ENCODE results near the gene RAB5IF. TPM values are rescaled to one million over a fixed set of nuclear protein-coding genes. Genes with fewer than 3 reads are reported as not detected.

Gene RAB5IF
- total and polyA plus RNA-seq, 2 donors: 94.8 to 103 TPM

Other genes starting within 250 kb of the RAB5IF start
- 6.8 TPM for gene MYL9, start 64.3 kb upstream of the RAB5IF start, total RNA-seq
- gene MYL9, start 64.3 kb upstream of the RAB5IF start, polyA plus RNA-seq: 138 TPM
- 17.9 TPM for gene TGIF2, start 32.2 kb upstream of the RAB5IF start, total RNA-seq
- gene TGIF2, start 32.2 kb upstream of the RAB5IF start, polyA plus RNA-seq: 14.2 TPM
- 21.5 TPM for gene SLA2, start 40.4 kb downstream of the RAB5IF start, total RNA-seq
- gene SLA2, start 40.4 kb downstream of the RAB5IF start, polyA plus RNA-seq: 6.8 TPM
- 15.3 TPM for gene NDRG3, start 140.3 kb downstream of the RAB5IF start, total RNA-seq
- 18.9 TPM for gene NDRG3, start 140.3 kb downstream of the RAB5IF start, polyA plus RNA-seq
- gene DSN1, start 168.0 kb downstream of the RAB5IF start, total RNA-seq: 20.6 TPM
- 16.4 TPM for gene DSN1, start 168.0 kb downstream of the RAB5IF start, polyA plus RNA-seq

Measured in thymus (tissue), 2 donors.